GM12891 (cell line): ENCODE measurements around the gene HDAC4.

Experiments
- DNase-seq: peaks from one replicate; pipeline ENCODE4 v3.0.0; 2011; ENCODE audit warnings: low spot score; ENCODE audit not compliant: insufficient read length
- FAIRE-seq: peaks from 2 replicates; lab custom pipeline; 2011; peaks lifted over from hg19 to GRCh38; lab: Jason Lieb, UNC
- PAX5 ChIP-seq: IDR thresholded peaks from 2 replicates; pipeline ENCODE4 v1.6.1; 2011; ENCODE audit warnings: low read length, moderate library complexity, mild to moderate bottlenecking; ENCODE audit not compliant: insufficient read depth, severe bottlenecking
- POLR2A ChIP-seq: IDR thresholded peaks from 2 replicates; pipeline ENCODE4 v1.6.1; 2011; ENCODE audit warnings: low read depth, low read length, control low read depth
- POLR2AphosphoS5 ChIP-seq: IDR thresholded peaks from 2 replicates; pipeline ENCODE4 v1.6.1; 2011; ENCODE audit warnings: low read depth, low read length, control low read depth
- POU2F2 ChIP-seq: IDR thresholded peaks from 2 replicates; pipeline ENCODE4 v1.6.1; 2011; ENCODE audit warnings: low read depth, mild to moderate bottlenecking, control low read depth, low read length, moderate library complexity
- SPI1 ChIP-seq: IDR thresholded peaks from 2 replicates; pipeline ENCODE4 v1.6.1; 2011; ENCODE audit warnings: low read depth, low read length, control low read depth
- TAF1 ChIP-seq: IDR thresholded peaks from 2 replicates; pipeline ENCODE4 v1.6.1; 2011; ENCODE audit warnings: low read depth, low read length, control low read depth

HDAC4 gene

DNA sequence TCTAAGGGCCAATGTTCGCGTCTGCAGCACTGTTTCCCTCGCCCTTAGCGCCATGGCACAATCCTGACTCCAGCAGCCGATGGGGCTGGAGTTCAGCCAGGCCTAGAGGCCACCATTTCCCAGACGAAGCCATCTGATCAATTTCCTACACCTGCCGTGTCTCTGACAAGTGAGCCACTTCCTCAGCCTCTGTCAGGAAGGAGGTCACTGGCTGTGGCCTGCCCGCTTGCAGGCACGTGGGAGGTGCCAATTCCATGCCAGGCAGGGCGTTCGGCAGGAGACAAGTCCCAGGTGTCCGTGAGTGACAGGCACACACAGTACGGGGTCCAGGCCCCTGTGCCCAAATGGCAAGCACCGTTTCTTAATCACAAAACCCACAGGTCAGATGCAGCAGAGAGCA, 318.4 kb downstream of the HDAC4 start:
- TF ChIP-seq POLR2AphosphoS5 (no peak), TAF1 (no peak), POU2F2 (no peak), PAX5 (no peak), SPI1 (no peak), POLR2A (no peak)
- no peak for FAIRE-seq

DNA sequence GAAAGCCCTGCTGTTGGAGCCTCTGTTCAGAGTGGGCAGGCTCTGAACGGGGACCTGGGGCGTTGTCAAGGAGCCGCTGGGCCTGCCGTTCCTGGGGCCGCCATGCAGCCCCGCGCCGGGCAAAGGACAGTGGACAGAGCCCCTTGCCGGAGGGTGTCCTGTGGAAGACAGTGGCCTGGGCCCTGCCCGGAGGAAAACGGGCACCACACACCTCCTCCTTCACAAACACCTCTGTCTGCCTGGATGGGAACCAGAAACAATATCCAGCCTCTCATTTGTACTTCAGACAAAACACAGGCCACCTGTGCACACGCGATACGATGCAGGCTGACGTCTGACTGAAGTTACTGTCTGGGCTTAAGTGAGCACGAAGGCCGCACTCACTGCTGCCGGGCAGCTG, 319.2 kb downstream of the HDAC4 start:
- FAIRE-seq (no peak), DNase-seq (no peak)
- no peak for TF ChIP-seq TAF1
- no peak for TF ChIP-seq SPI1
- TF ChIP-seq POU2F2, result no peak

More for the DNA sequence above, 318.4 kb downstream of the HDAC4 start:
- no peak for DNase-seq

DNA sequence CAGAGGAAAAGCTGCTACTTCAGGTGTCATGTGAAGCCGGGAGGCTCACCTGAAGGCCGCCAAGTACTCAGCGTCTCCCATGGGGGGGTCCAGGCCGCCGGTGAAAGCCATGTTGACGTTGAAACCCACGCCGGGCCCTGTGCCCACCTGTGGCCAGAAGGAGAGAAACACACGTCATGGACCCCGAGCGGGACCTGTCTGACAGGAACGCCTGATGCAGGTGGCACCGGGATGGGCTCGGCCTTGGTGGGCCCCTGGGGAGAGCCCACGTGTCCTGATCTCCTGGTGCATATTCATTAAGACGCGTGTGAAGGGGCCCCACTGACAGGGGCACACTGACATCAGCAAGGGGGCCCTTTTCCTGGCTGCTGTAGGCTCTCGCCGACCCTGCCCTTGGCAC, 319.8 kb downstream of the HDAC4 start:
- no peak for FAIRE-seq
- TF ChIP-seq SPI1, result no peak
- no peak for DNase-seq

DNA sequence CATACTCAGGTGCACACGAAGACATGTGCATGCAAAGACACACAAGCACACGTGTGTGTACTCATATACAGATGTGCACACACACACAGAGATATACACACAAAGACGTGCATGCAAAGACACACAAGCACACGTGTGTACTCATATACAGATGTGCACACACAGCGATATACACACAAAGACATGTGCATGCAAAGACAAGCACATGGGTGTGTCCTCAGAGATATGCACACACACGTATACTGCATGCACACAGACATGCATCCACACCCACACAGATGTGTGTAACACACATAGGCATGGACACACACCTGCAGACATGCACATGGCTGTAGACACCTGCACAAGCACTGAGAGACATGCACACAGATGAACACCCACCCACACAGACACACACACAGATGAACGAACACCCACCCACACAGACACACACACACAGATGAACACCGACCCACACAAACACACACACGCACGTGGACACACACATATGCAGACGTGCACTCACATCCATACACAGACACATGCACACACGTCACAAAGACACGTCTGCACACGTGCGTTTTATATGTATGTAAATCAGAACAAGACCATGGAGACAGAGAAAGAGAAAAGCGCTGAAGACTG, 321.0 kb downstream of the HDAC4 start:
- TF ChIP-seq TAF1, result no peak
- no peak for TF ChIP-seq SPI1
- DNase-seq (no peak), FAIRE-seq (no peak)

DNA sequence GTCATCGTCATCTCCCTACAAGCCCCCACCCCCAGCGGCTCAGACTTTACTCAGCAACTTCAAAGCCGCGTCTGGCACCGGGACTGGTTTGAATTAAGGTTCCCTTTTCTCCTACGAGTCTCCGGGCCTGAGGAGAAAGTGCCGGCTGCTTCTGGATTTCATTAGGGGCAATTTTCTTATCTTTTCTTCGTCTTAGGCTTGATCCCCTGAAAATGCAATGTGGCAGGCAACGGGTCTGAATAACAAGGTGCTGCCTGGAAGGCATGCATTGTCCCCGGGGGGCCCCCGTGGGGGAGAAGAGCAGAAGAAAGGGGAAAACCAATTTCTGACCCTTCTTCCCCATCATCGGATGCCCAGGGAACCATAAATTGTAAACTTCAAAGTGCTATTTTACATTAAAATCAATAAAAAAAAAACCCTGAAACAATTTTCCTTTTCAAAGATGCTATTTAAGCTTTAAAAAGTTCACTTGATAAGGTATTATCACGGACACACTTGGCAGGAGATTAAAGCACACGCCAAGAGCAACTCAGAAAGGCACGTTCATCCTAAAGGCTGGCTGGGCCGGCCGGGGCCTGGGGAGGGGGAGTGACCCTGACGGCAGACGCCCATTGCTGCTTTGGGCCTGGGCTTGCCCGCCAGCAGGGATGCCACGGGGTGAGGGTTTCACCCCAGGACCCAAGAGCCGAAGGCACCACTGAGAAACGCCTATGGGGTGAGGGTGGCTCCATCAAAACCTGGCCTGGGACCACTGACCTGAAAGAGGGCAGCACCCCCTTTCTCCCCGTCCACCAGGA, 322.5 kb downstream of the HDAC4 start:
- FAIRE-seq, result no peak
- no peak for DNase-seq
- TF ChIP-seq POU2F2 (no peak), POLR2AphosphoS5 (no peak), POLR2A (no peak), TAF1 (no peak), SPI1 (no peak), PAX5 (no peak)

DNA sequence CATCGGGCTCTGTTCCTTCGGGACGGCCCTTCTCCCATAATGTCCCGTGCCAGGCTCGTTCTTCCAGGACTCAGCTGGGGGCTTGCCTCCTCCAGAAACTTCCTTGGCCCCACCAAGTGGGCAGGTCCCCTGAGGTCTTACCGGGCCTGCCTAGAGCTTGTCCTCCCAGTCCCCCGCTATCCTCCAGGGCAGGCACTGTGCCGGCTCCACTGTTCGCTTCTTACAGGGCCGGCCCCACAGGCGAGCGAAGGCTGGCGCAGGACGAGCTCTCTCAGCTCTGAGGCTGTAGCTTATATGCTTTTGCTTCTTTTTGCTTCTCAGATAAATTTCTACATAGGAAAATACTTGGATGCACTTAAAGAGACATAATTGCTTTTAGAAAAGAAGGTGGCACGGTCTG, 323.6 kb downstream of the HDAC4 start:
- DNase-seq (no peak), FAIRE-seq (no peak)
- TF ChIP-seq POU2F2, result no peak
- no peak for TF ChIP-seq POLR2A
- no peak for TF ChIP-seq PAX5
- no peak for TF ChIP-seq TAF1
- no peak for TF ChIP-seq POLR2AphosphoS5
- TF ChIP-seq SPI1, result no peak

DNA sequence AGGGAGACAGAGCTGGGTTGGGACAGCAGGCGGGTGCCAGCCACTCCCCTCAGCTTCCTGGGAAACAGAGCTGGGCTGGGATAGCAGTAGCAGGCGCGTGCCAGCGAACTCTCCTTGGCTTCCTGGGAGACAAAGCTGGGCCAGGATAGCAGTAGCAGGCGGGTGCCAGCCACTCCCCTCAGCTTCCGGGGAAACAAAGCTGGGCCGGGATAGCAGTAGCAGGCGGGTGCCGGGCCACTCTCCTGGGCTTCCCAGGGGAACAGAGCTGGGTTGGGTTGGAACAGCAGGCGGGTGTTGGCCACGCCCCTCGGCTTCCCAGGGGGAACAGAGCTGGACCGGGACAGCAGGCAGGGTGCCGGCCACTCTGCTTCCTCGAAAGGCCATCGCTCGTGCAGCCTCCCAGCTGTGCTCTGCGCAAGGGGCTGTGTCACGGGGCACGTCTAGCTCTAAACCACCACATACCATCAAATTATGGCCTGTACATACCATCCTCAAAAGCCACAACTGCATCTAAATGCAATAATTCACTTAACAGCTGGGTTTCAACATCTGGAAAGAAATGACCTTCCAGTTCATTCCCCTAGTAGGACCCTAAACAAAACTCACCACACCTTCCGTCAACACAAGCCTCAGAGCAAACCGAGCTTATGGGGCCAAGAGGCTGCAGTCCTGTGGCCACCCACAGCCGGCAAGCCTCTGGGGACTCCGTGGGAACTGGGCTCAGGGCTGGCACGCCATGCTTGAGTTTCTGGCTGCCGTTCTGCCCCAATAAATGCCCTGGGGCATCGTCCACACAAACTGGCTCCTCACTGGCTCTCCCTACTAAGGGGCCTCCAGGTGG, 324.7 kb downstream of the HDAC4 start:
- no peak for TF ChIP-seq PAX5
- no peak for TF ChIP-seq POLR2A
- TF ChIP-seq POU2F2, result no peak
- TF ChIP-seq TAF1, result no peak
- TF ChIP-seq SPI1, result no peak
- TF ChIP-seq POLR2AphosphoS5, result no peak
- FAIRE-seq (no peak), DNase-seq (no peak)

DNA sequence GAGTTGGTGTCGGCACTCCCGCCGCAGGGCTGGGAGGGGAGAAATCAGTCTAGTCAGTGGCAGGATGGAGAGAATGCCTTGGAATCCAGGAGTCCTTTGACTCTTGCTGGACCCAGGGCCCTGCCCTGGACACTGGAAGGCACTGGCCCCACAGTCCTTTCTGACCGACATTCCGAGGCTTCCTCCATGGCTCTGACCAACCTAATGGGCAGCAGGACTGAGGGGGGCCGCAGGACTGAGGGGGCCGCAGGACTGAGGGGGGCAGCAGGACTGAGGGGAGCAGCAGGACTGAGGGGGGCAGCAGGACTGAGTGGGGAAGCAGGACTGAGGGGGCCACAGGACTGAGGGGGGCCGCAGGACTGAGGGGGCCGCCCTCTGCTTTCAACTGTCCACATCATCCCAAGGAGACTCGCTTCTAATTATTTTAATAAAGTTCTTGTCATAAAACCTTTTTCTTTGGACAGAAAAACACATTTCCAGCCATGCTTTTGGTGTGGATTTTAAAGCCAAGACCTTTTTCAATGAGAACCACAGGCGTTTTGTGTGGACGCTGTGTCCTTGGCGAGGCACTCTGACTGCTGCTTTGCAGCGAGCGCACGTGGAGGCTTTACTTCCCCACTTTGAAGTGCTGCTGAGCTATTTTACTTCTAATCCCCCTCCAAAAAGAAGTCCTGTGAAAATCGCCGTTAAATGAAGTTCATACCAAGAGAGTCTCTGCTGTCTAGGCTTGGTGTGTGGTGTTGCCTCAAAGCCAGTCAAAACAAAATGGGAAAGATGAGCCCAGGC, 326.9 kb downstream of the HDAC4 start:
- FAIRE-seq, result no peak
- DNase-seq, result no peak
- TF ChIP-seq TAF1 (no peak), POLR2A (no peak), POU2F2 (no peak), PAX5 (no peak), SPI1 (no peak), POLR2AphosphoS5 (no peak)

DNA sequence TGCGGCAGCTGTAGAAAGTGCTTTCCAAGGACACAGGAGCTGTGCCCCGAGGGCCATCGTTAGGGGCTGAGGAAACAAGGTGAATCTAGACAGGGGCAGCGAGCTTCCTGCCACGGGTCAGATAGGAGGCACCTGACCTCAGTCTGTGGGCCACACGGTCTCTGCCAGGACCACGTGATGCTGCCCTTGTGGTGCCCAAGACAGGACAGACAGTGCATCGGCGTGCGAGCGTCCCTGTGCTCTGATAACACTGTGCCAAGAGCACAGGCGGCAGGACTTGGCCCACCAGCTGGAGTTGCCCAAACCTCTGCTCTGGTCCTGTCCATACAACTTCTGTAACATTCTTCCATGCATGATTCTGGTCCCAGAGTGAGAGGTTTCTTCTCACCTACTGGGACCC, 327.6 kb downstream of the HDAC4 start:
- FAIRE-seq, result no peak
- TF ChIP-seq POLR2A (no peak), SPI1 (no peak), PAX5 (no peak)

More for the DNA sequence above, 327.6 kb downstream of the HDAC4 start:
- no peak for DNase-seq
